NCI-H146 treated with DMSO at 0.1 percent for 48 hours (cell line): ENCODE data around the gene PIK3CG.

ENCODE experiments used
- DNase-seq: peaks from one replicate; lab custom pipeline; 2025; ENCODE audit not compliant: unreplicated experiment; lab: John Stamatoyannopoulos, UW

PIK3CG gene

GRCh38 chr7:106858618-106859532 lies 6.2 kb upstream of the PIK3CG start:
- no peak for DNase-seq

- no peak for DNase-seq
Observed at GRCh38 chr7:106862317-106863089, 2.6 kb upstream of the PIK3CG start.

GRCh38 chr7:106863274-106863997 lies 1.6 kb upstream of the PIK3CG start:
- no peak for DNase-seq

GRCh38 chr7:106864298-106865081 lies 592 bp upstream of the PIK3CG start:
- DNase-seq: no peak

- no peak for DNase-seq
Observed at GRCh38 chr7:106866298-106867281, 1.5 kb downstream of the PIK3CG start.

GRCh38 chr7:106867641-106868351 lies 2.7 kb downstream of the PIK3CG start:
- DNase-seq: no peak

- DNase-seq: no peak
Observed at GRCh38 chr7:106868364-106868763, 3.3 kb downstream of the PIK3CG start.

- DNase-seq: no peak
Observed at GRCh38 chr7:106869954-106870353, 4.9 kb downstream of the PIK3CG start.

- DNase-seq: no peak
Observed at GRCh38 chr7:106870528-106870927, 5.4 kb downstream of the PIK3CG start.

- no peak for DNase-seq
Observed at GRCh38 chr7:106870983-106871410, 5.9 kb downstream of the PIK3CG start.

- DNase-seq: no peak
Observed at GRCh38 chr7:106871793-106872571, 6.9 kb downstream of the PIK3CG start.

- DNase-seq: no peak
Observed at GRCh38 chr7:106872763-106873162, 7.7 kb downstream of the PIK3CG start.

- no peak for DNase-seq
Observed at GRCh38 chr7:106874076-106874475, 9.0 kb downstream of the PIK3CG start.

GRCh38 chr7:106875508-106875907 lies 10.4 kb downstream of the PIK3CG start:
- DNase-seq: no peak

GRCh38 chr7:106878748-106879439 lies 13.8 kb downstream of the PIK3CG start:
- DNase-seq: no peak

- no peak for DNase-seq
Observed at GRCh38 chr7:106881984-106882383, 16.9 kb downstream of the PIK3CG start.

GRCh38 chr7:106883456-106884026 lies 18.5 kb downstream of the PIK3CG start:
- DNase-seq: no peak
